SK-N-MC (cell line): ENCODE measurements around the gene CCDC27.

ENCODE experiments used
- DNase-seq: peaks from one replicate; pipeline ENCODE4 v3.0.0-alpha.2; 2011; ENCODE audit warnings: low read depth, low spot score
- H3K27ac ChIP-seq: fragments of 200-600 bp; sonication (generic); 2 replicates; pipeline ENCODE4 v1.5.1; 2016; ENCODE audit warnings: mixed run types
- H3K36me3 ChIP-seq: fragments of 200-600 bp; sonication (generic); 2 replicates; pipeline ENCODE4 v1.6.1; 2017; ENCODE audit warnings: antibody characterized with exemption, low read length, mixed read lengths; ENCODE audit not compliant: insufficient read depth
- H3K4me3 ChIP-seq: fragments of 200-600 bp; sonication (generic); 2 replicates; pipeline ENCODE4 v1.5.1; 2016
- H3K9ac ChIP-seq: fragments of 200-600 bp; sonication (generic); 2 replicates; pipeline ENCODE4 v1.8.0; 2017; ENCODE audit warnings: mixed run types, mixed read lengths; ENCODE audit not compliant: insufficient read length
- H3K9me3 ChIP-seq: fragments of 200-600 bp; sonication (generic); 2 replicates; pipeline ENCODE4 v1.6.1; 2017; ENCODE audit warnings: low read depth, mild to moderate bottlenecking, antibody characterized with exemption, low read length, moderate library complexity, mixed read lengths
- EZH2 ChIP-seq: fragments of 200-600 bp; sonication (generic); IDR thresholded peaks from one replicate; pipeline ENCODE4 v1.6.1; 2017; ENCODE audit warnings: antibody characterized with exemption
- FOXP2 ChIP-seq: optimal IDR thresholded peaks from 2 replicates; pipeline ENCODE3; 2011; ENCODE audit warnings: mild to moderate bottlenecking, moderate library complexity; ENCODE audit not compliant: insufficient read depth; ENCODE audit errors: extremely low read length, control extremely low read depth
- POLR2AphosphoS5 ChIP-seq: IDR thresholded peaks from 2 replicates; pipeline ENCODE4 v1.6.1; 2012; ENCODE audit warnings: mild to moderate bottlenecking, low read depth, low read length, borderline replicate concordance

CCDC27 gene

DNA sequence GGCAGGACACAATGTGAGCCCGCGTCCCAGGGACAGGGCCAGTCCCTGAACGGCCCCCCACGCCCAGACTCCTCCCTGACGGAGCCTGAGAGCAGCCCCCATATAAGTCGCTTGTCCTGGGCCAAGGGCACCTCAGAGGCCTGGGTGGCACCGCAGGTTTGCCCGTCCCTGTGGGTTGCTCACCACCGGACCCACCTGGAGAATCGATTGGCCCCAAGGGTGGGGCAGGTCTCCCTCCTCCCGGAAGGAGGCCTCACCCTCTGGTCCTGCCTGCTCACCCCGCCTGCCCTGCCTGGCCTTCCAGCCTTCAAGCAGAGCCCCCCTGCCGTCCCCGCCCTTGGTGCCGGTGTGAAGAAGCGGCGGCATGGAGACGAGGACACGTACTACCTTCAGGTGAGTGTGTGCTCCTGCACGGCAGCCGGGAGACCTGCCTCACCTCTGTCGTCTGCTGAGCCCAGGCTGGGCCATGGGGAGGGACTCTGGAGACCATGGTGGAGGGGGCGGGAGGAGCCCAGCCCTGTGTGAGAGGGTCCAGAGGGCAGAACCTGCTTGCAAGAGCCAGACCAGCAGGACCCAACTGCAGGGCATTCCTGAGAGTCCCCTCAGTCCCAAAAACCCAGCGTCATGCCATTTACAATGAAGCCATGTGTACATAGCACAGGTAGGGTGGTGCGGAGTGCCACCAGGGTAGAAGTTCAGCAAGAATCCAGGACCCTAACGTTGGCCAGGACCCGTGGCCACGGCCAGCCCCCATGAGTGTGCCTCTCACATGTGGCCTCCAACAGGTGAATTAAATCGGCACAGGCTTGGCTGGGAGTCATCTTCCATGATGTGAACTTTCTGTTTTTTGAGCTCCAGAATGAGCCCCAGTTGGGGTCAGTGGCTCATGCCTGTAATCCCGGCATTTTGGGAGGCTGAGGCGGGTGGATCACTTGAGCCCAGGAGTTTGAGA, 24.1 kb upstream of the CCDC27 start:
- Histone ChIP-seq H3K27ac (no peak overlapping the region), H3K4me3 (no peak overlapping the region), H3K36me3 (no peaks in the 10 kb centered on the region), H3K9ac (no peak overlapping the region), H3K9me3 (no peaks in the 10 kb centered on the region)
- no peak for DNase-seq
- TF ChIP-seq FOXP2: no peak
- TF ChIP-seq EZH2: no peak
- no peak for TF ChIP-seq POLR2AphosphoS5

DNA sequence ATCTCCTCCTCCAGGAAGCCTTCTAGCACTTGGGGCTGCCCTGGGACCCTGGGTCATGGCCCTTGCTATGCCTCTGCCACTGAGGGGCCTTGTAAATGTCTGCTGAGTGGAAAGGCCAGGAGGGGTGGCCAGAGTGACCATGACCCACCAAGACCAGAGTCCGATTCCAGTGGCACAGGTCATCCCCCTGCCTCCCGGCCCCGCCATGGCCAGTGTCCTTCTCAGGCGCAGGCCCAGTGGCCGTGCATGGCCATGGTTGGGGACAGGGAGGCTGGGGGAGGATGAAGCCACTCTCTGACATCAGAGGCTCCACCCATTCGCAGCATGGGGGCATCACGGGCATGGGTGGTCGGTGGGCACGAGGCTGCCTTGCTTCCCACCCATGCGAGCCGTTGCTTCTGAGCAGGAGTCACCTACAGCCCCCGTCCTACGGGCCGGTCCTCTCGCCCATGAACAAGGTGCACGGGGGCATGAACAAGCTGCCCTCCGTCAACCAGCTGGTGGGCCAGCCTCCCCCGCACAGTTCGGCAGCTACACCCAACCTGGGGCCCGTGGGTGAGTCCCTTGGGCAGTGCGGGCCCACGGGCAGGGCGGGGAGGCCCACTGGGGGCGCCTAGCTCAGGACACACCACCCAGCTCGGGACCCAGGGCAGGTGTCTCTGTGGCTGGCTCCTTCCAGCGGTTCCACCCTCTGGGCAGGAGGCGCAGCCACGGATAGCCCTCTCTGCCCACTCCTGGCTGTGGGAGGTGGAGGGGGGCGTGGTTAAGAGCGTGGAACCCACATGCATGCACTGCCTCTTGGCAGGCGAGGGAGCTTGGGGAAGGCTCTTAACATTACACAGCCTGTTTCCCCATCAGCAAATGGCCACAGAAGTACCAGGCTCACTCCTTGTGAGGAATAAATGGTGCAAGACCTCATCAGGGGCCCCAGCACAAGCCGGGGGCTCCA, 22.4 kb upstream of the CCDC27 start:
- H3K36me3 ChIP-seq: no peaks in the 10 kb centered on the region
- no peak for TF ChIP-seq POLR2AphosphoS5
- TF ChIP-seq EZH2: no peak
- no peak for TF ChIP-seq FOXP2
- no peak overlapping the region for H3K9ac ChIP-seq
- H3K27ac ChIP-seq: no peak overlapping the region
- H3K4me3 ChIP-seq: no peak overlapping the region
- no peak for DNase-seq
- no peaks in the 10 kb centered on the region for H3K9me3 ChIP-seq

DNA sequence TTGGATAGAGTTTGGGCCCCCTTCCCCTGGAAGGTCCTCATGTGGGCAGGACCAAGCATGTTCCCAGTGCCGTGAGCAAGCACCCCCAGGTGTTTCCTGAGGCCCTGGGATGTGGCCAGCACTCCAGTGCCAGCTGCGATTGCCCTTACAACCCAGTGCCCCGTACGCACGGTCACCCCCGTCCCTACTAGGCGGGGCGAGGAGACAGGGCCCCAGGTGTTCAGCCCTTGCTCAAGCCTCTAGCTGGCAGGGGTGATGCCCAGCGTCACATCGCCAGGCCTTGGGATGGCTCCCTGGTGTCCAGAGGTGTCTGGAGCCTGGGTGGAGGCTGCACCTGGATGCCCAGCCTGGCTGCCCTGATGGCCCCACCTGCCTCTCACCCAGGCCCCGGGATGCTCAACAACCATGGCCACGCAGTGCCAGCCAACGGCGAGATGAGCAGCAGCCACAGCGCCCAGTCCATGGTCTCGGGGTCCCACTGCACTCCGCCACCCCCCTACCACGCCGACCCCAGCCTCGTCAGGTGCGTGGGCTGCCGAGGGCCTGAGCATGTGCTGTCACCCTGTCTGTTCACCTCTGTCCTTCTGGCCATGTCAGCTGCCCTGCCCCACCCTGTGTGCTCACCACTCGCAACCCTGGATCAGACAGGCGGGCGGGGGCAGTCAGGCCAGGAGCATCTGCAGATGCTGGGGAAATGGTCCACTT, 21.6 kb upstream of the CCDC27 start:
- no peak for TF ChIP-seq POLR2AphosphoS5
- no peak for TF ChIP-seq EZH2
- no peak for TF ChIP-seq FOXP2

DNA sequence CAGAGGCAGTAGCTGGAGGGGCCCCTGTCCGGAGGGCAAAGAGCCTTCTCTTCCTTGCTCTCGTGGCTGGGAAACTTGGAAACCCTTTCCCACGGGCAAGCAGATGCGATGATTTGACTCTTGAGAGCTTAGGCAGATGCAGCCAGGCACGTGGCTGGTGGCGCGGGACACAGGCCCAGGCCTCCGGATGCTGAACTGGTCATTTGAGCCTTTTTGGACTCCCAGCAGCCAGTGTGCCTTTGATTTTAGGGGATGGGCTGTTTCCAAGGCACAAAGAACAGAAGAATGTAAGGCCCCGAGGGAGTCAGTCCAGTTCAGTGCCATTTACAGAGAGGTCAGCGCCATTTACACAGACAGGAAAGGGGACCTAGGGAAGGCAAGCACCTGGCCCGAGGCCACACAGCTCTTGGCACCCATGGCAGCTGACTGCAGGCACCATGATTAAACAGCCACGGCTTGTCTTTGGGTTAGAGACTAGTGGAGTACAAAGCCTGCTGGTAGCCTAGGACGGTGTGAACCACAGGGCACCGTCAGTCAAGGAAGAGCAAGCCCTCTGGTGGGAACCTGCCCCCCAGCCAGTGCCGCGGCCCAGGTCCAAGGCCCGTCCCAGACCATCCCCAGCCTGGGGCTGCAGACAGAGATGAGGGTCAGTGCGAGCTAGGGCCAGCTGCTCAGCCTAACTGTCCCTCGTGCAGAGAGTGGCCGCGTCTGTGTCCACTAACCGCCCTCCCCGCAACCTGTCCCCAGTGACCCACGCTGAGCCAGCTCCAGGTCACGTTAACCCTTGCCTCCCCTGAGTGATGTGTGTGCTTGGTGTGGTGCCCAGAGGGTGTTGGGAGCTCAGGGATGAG, 20.4 kb upstream of the CCDC27 start:
- Histone ChIP-seq H3K9me3 (no peaks in the 10 kb centered on the region), H3K4me3 (no peak overlapping the region), H3K9ac (no peak overlapping the region), H3K36me3 (no peaks in the 10 kb centered on the region), H3K27ac (no peak overlapping the region)
- TF ChIP-seq EZH2: no peak
- TF ChIP-seq FOXP2: no peak
- TF ChIP-seq POLR2AphosphoS5: no peak
- no peak for DNase-seq

More for the DNA sequence above, 21.6 kb upstream of the CCDC27 start:
- H3K27ac ChIP-seq: no peak overlapping the region
- H3K36me3 ChIP-seq: no peaks in the 10 kb centered on the region
- H3K9ac ChIP-seq: no peak overlapping the region
- no peak overlapping the region for H3K4me3 ChIP-seq
- no peaks in the 10 kb centered on the region for H3K9me3 ChIP-seq
- no peak for DNase-seq

DNA sequence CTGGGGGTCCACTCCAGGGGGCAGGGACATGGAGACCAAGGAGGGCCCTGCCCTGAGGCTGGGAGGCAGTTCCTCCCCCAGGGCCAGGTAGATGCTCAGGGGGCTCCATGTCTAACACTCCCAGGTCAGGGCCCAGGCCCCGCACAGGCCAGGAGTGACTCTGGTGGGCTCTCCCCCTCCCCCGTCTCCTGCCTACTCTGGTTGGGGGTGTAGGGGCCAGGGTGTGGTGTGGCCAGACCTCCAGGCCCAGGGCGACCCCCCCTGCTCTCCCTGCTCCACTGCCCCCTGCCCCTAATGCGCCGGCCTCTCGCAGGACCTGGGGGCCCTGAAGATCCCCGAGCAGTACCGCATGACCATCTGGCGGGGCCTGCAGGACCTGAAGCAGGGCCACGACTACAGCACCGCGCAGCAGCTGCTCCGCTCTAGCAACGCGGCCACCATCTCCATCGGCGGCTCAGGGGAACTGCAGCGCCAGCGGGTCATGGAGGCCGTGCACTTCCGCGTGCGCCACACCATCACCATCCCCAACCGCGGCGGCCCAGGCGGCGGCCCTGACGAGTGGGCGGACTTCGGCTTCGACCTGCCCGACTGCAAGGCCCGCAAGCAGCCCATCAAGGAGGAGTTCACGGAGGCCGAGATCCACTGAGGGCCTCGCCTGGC, 19.7 kb upstream of the CCDC27 start:
- TF ChIP-seq EZH2 (no peak), POLR2AphosphoS5 (no peak), FOXP2 (no peak)
- Histone ChIP-seq H3K9ac (no peak overlapping the region), H3K36me3 (no peaks in the 10 kb centered on the region), H3K27ac (no peak overlapping the region), H3K9me3 (no peaks in the 10 kb centered on the region), H3K4me3 (no peak overlapping the region)
- no peak for DNase-seq

DNA sequence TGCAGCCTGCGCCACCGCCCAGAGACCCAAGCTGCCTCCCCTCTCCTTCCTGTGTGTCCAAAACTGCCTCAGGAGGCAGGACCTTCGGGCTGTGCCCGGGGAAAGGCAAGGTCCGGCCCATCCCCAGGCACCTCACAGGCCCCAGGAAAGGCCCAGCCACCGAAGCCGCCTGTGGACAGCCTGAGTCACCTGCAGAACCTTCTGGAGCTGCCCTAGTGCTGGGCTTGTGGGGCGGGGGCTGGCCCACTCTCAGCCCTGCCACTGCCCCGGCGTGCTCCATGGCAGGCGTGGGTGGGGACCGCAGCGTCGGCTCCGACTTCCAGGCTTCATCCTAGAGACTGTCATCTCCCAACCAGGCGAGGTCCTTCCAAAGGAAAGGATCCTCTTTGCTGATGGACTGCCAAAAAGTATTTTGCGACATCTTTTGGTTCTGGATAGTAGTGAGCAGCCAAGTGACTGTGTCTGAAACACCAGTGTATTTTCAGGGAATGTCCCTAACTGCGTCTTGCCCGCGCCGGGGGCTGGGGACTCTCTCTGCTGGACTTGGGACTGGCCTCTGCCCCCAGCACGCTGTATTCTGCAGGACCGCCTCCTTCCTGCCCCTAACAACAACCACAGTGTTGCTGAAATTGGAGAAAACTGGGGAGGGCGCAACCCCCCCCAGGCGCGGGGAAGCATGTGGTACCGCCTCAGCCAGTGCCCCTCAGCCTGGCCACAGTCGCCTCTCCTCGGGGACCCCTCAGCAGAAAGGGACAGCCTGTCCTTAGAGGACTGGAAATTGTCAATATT, 19.0 kb upstream of the CCDC27 start:
- TF ChIP-seq FOXP2 (no peak), POLR2AphosphoS5 (no peak), EZH2 (no peak)
- Histone ChIP-seq H3K9me3 (no peaks in the 10 kb centered on the region), H3K9ac (no peak overlapping the region), H3K36me3 (peaks cover under 1% of the 10 kb centered on the region; the same call in 1 of the 2 replicates), H3K4me3 (no peak overlapping the region), H3K27ac (no peak overlapping the region)
- DNase-seq: no peak
